A673 (cell line): ENCODE results near the gene SND1. TPM values are rescaled to one million over a fixed set of nuclear protein-coding genes. Genes with fewer than 3 reads are reported as not detected.
"Not testable (repeated sequence)": the region's sequence is repeated elsewhere in the genome, so short reads cannot be mapped to it uniquely, and the experiment has no call there.

Experiments
- BruUV-seq: library from RNA; stranded (reverse); fragments of 400-500 nt; replicated peaks from 2 replicates; lab custom pipeline; 2021; lab: Mats Ljungman, UMichigan
- CTCF ChIA-PET: fragments of 300-600 bp; sonication (Branson Sonifier 250); formaldehyde crosslinking; loops from one replicate; lab custom pipeline; 2022; ENCODE audit warnings: antibody characterized with exemption; lab: Charles Lee
- POLR2A ChIA-PET: fragments of 300-600 bp; sonication (Branson Sonifier 250); formaldehyde crosslinking; loops from one replicate; lab custom pipeline; 2022; ENCODE audit warnings: antibody characterized with exemption; ENCODE audit not compliant: low non-redundant PET; lab: Charles Lee
- DNase-seq: peaks from one replicate; pipeline ENCODE4 v3.0.0-alpha.2; 2015; ENCODE audit warnings: low spot score
- H3K27ac ChIP-seq: fragments of 200-600 bp; sonication (generic); 2 replicates; pipeline ENCODE4 v1.5.1; 2016; ENCODE audit warnings: mixed run types, low read depth, mild to moderate bottlenecking, mixed read lengths, antibody characterized with exemption, low read length; ENCODE audit not compliant: poor library complexity, severe bottlenecking
- H3K27me3 ChIP-seq: fragments of 200-600 bp; sonication (generic); replicated peaks from 2 replicates; pipeline ENCODE4 v1.6.1; 2017; ENCODE audit warnings: mixed run types, low read depth, mild to moderate bottlenecking, mixed read lengths, antibody characterized with exemption, low read length; ENCODE audit not compliant: insufficient read depth, poor library complexity
- H3K36me3 ChIP-seq: fragments of 200-600 bp; sonication (generic); 2 replicates; pipeline ENCODE4 v1.6.1; 2016; ENCODE audit warnings: mixed run types, mild to moderate bottlenecking, mixed read lengths, antibody characterized with exemption, low read length; ENCODE audit not compliant: insufficient read depth, poor library complexity, severe bottlenecking
- H3K4me1 ChIP-seq: fragments of 200-600 bp; sonication (generic); 2 replicates; pipeline ENCODE4 v1.6.1; 2017; ENCODE audit warnings: mixed run types, mild to moderate bottlenecking, mixed read lengths, antibody characterized with exemption, low read length; ENCODE audit not compliant: insufficient read depth, poor library complexity, severe bottlenecking
- H3K4me3 ChIP-seq: fragments of 200-600 bp; sonication (generic); 2 replicates; pipeline ENCODE4 v1.5.1; 2016; ENCODE audit warnings: low read depth, mixed run types, mild to moderate bottlenecking, mixed read lengths, low read length; ENCODE audit not compliant: poor library complexity, severe bottlenecking
- H3K9me3 ChIP-seq: fragments of 200-600 bp; sonication (generic); 2 replicates; pipeline ENCODE4 v1.6.1; 2016; ENCODE audit warnings: mixed run types, low read depth, mild to moderate bottlenecking, mixed read lengths, antibody characterized with exemption, low read length; ENCODE audit not compliant: poor library complexity, severe bottlenecking
- EZH2 ChIP-seq: fragments of 200-600 bp; sonication (generic); IDR thresholded peaks from 2 replicates; pipeline ENCODE4 v1.6.1; 2017; ENCODE audit warnings: borderline replicate concordance, low read depth, mild to moderate bottlenecking, mixed read lengths, antibody characterized with exemption, low read length; ENCODE audit not compliant: poor library complexity, severe bottlenecking
- intact Hi-C: fragments of 100-400 bp; cut with micrococcal nuclease; formaldehyde crosslinking; loops from one replicate; pipeline ENCODE4 v1.10.0; 2022; ENCODE audit not compliant: unreplicated experiment
- total RNA-seq: library from RNA; stranded (reverse); gene quantifications from 2 replicates; pipeline ENCODE4 v1.2.3, GENCODE V29; 2021
- TF ChIP-seq, protein P1 (sequence below): fragments of 300-800, 200-600 bp; sonication (generic); conservative IDR thresholded peaks from 2 replicates; pipeline ENCODE4 v1.5.1; 2017; ENCODE audit warnings: low read depth, mild to moderate bottlenecking, antibody characterized with exemption, low read length, moderate library complexity, mixed read lengths

Gene SND1
- total RNA-seq, 1 experiment from 2014 or later = 177 TPM

GRCh38 chr7:127901895-127902703 is 250.1 kb downstream of the SND1 start:
- TF ChIP-seq, protein P1, sequence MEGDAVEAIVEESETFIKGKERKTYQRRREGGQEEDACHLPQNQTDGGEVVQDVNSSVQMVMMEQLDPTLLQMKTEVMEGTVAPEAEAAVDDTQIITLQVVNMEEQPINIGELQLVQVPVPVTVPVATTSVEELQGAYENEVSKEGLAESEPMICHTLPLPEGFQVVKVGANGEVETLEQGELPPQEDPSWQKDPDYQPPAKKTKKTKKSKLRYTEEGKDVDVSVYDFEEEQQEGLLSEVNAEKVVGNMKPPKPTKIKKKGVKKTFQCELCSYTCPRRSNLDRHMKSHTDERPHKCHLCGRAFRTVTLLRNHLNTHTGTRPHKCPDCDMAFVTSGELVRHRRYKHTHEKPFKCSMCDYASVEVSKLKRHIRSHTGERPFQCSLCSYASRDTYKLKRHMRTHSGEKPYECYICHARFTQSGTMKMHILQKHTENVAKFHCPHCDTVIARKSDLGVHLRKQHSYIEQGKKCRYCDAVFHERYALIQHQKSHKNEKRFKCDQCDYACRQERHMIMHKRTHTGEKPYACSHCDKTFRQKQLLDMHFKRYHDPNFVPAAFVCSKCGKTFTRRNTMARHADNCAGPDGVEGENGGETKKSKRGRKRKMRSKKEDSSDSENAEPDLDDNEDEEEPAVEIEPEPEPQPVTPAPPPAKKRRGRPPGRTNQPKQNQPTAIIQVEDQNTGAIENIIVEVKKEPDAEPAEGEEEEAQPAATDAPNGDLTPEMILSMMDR = no peak
- no peak for TF ChIP-seq EZH2
- no peak for DNase-seq
- CTCF ChIA-PET = no interaction called here
- no TSS peak for BruUV-seq
- no peaks in the 10 kb centered on the region for H3K36me3 ChIP-seq
- H3K27me3 ChIP-seq = no peaks in the 10 kb centered on the region
- H3K9me3 ChIP-seq = no peaks in the 10 kb centered on the region
- H3K4me1 ChIP-seq = peaks cover 44% of the 10 kb centered on the region
- H3K27ac ChIP-seq = no peak overlapping the region
- intact Hi-C loops = loop anchor here (5.0 kb wide), 1 partner anchor 50 kb away; no protein-coding TSS in a partner anchor
- POLR2A ChIA-PET = no interaction called here
- no peak overlapping the region for H3K4me3 ChIP-seq

- DNase-seq, H3K27me3 ChIP-seq, BruUV-seq, H3K36me3 ChIP-seq, POLR2A ChIA-PET, H3K9me3 ChIP-seq, H3K27ac ChIP-seq, H3K4me3 ChIP-seq, CTCF ChIA-PET: not testable (repeated sequence)
- H3K4me1 ChIP-seq = peaks cover 39% of the 10 kb centered on the region
- intact Hi-C loops = loop anchor here (5.0 kb wide), 1 partner anchor 50 kb away; no protein-coding TSS in a partner anchor
These were observed 250.8 kb downstream of the SND1 start for GRCh38 chr7:127902753-127903152.

- CTCF ChIA-PET = no interaction called here
These were observed 252.1 kb downstream of the SND1 start for GRCh38 chr7:127903892-127904669.

More at GRCh38 chr7:127903892-127904669, 252.1 kb downstream of the SND1 start:
- TF ChIP-seq, protein P1 = no peak
- TF ChIP-seq EZH2 = no peak
- no peak overlapping the region for H3K4me3 ChIP-seq
- no peak overlapping the region for H3K27ac ChIP-seq
- POLR2A ChIA-PET = no interaction called here
- DNase-seq = no peak
- BruUV-seq = no TSS peak
- intact Hi-C loops = loop anchor here (5.0 kb wide), 1 partner anchor 52 kb away; no protein-coding TSS in a partner anchor
- no peaks in the 10 kb centered on the region for H3K9me3 ChIP-seq
- no peaks in the 10 kb centered on the region for H3K36me3 ChIP-seq
- no peaks in the 10 kb centered on the region for H3K27me3 ChIP-seq
- peaks cover 26% of the 10 kb centered on the region for H3K4me1 ChIP-seq
